GM12864 (cell line): ENCODE measurements around the gene WDR91.

Experiments used
- DNase-seq: peaks from one replicate; pipeline ENCODE4 v3.0.0-alpha.2; 2011; ENCODE audit warnings: low read depth
- H3K4me3 ChIP-seq: 2 replicates; pipeline ENCODE4 v1.5.1; 2011; ENCODE audit warnings: mild to moderate bottlenecking, low read depth, low read length, control low read depth
- CTCF ChIP-seq: IDR thresholded peaks from 2 replicates; pipeline ENCODE4 v1.5.1; 2011; ENCODE audit warnings: low read depth, mild to moderate bottlenecking, moderate library complexity, low read length, control low read depth, inconsistent platforms; ENCODE audit errors: missing control alignments

Gene WDR91

DNA sequence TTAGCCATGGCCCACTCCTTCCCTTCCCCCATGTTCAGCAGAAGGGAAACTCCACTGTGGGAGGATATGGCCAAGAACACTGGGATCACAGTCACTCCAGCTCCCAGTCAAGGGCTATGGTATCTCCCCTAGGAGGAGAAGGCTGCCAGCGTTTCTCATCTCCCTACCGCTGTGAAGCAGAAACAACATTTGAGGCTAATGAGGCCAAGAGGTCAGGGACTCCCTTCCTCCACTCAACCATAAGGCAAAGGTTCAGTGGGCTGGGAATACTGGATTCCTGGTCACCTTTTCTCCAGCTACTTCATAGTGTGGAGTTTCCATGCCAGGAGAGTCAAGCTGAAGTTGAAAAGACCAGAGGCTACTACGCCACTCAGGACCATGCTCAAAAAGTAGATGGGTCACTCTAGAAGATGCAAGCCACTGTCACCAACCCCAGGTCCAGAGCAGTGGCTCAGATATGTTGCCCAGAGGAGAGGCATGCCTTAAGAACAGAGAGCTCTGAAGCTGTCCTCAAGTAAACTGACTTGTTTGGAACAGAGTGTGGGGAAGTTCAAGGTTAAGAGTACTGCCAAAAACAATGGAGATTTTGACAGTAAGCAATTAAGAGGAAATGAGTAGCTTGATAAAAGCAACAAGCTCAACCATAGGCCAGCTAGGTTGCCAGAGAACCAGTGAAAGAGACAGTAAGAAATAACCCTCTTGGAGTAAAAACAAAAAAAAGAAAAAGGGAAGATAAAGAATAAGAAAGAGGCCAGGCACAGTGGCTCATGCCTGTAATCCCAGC lies 67.2 kb downstream of the WDR91 start:
- no peak for TF ChIP-seq CTCF
- DNase-seq: no peak
- no peak overlapping the region for H3K4me3 ChIP-seq
